Neuronal stem cell (in vitro differentiated cells): Measurements from ENCODE around the gene MAN2B1.
"Not testable (repeated sequence)": the region's sequence is repeated elsewhere in the genome, so short reads cannot be mapped to it uniquely, and the experiment has no call there.

Experiments
- DNase-seq: peaks from one replicate; pipeline ENCODE4 v3.0.0-alpha.2; 2013; ENCODE audit warnings: low spot score
- H2AFZ ChIP-seq: one replicate; pipeline ENCODE4 v1.6.1; 2013; ENCODE audit warnings: mild to moderate bottlenecking, low read length, inconsistent platforms
- H2AK5ac ChIP-seq: 2 replicates; pipeline ENCODE4 v1.6.1; 2013; ENCODE audit warnings: low read depth, mild to moderate bottlenecking, inconsistent platforms, low read length, moderate library complexity, mixed read lengths
- H2BK120ac ChIP-seq: 2 replicates; pipeline ENCODE4 v1.6.1; 2013; ENCODE audit warnings: low read depth, mild to moderate bottlenecking, inconsistent platforms, low read length, moderate library complexity, mixed read lengths
- H2BK12ac ChIP-seq: one replicate; pipeline ENCODE4 v1.6.1; 2013; ENCODE audit warnings: low read length, inconsistent platforms
- H2BK15ac ChIP-seq: 2 replicates; pipeline ENCODE4 v1.6.1; 2013; ENCODE audit warnings: mild to moderate bottlenecking, low read length, inconsistent platforms, mixed read lengths
- H2BK5ac ChIP-seq: one replicate; pipeline ENCODE4 v1.6.1; 2013; ENCODE audit warnings: inconsistent platforms, mild to moderate bottlenecking, low read length, moderate library complexity
- H3K14ac ChIP-seq: one replicate; pipeline ENCODE4 v1.6.1; 2013; ENCODE audit warnings: low read length, inconsistent platforms
- H3K18ac ChIP-seq: 2 replicates; pipeline ENCODE4 v1.6.1; 2013; ENCODE audit warnings: low read length, inconsistent platforms
- H3K23ac ChIP-seq: 2 replicates; pipeline ENCODE4 v1.6.1; 2013; ENCODE audit warnings: low read depth, mild to moderate bottlenecking, mixed read lengths, low read length, inconsistent platforms; ENCODE audit not compliant: poor library complexity
- H3K27ac ChIP-seq: replicated peaks from 3 replicates; pipeline ENCODE4 v1.5.1; 2013; ENCODE audit warnings: low read length, inconsistent platforms
- H3K27me3 ChIP-seq, 3 experiments: 2 replicates each; pipeline ENCODE4 v1.6.1; 2013; ENCODE audit warnings: low read length in 3 of 3, mild to moderate bottlenecking in 2 of 3, inconsistent platforms in 1 of 3, low read depth in 1 of 3, mixed read lengths in 1 of 3, moderate library complexity in 1 of 3; ENCODE audit not compliant: control insufficient read depth in 3 of 3, insufficient read depth in 3 of 3
- H3K36me3 ChIP-seq, 2 donors: replicated peaks in 1 of 2; 2 replicates each; pipeline ENCODE4 v1.6.1; 2013; ENCODE audit warnings: low read length in 2 of 2; ENCODE audit not compliant: control insufficient read depth in 2 of 2, insufficient read depth in 2 of 2
- H3K4ac ChIP-seq: 2 replicates; pipeline ENCODE4 v1.6.1; 2013; ENCODE audit warnings: inconsistent platforms, mild to moderate bottlenecking, low read length, moderate library complexity
- H3K4me1 ChIP-seq, 2 donors: 1 replicate in 1 of 2; 2 replicates in 1 of 2; pipeline ENCODE4 v1.6.1; 2013; ENCODE audit warnings: low read length in 2 of 2, low read depth in 1 of 2; ENCODE audit not compliant: control insufficient read depth in 2 of 2, insufficient read depth in 1 of 2
- H3K4me2 ChIP-seq: one replicate; pipeline ENCODE4 v1.6.1; 2013; ENCODE audit warnings: mild to moderate bottlenecking, low read length, inconsistent platforms; ENCODE audit not compliant: insufficient read depth, poor library complexity, severe bottlenecking
- H3K4me3 ChIP-seq, 2 donors: 2 replicates each; pipeline ENCODE4 v1.5.1; 2013; ENCODE audit warnings: low read length in 2 of 2, mild to moderate bottlenecking in 2 of 2, inconsistent platforms in 1 of 2, moderate library complexity in 1 of 2
- H3K79me1 ChIP-seq: one replicate; pipeline ENCODE4 v1.6.1; 2013; ENCODE audit warnings: low read depth, mild to moderate bottlenecking, inconsistent platforms, low read length, moderate library complexity
- H3K9ac ChIP-seq: one replicate; pipeline ENCODE4 v1.6.1; 2013; ENCODE audit warnings: mild to moderate bottlenecking, low read depth, low read length, inconsistent platforms; ENCODE audit not compliant: poor library complexity
- H3K9me3 ChIP-seq, 2 donors: replicated peaks in 1 of 2; 2 replicates each; pipeline versions ENCODE3 to v1.6.1; 2013; ENCODE audit warnings: low read length in 2 of 2, mild to moderate bottlenecking in 2 of 2, inconsistent platforms in 1 of 2, low read depth in 1 of 2, mixed read lengths in 1 of 2, moderate library complexity in 1 of 2; ENCODE audit not compliant: control insufficient read depth in 2 of 2, insufficient read depth in 1 of 2
- H4K8ac ChIP-seq: one replicate; pipeline ENCODE4 v1.6.1; 2013; ENCODE audit warnings: low read depth, mild to moderate bottlenecking, inconsistent platforms, low read length, moderate library complexity
- H4K91ac ChIP-seq: one replicate; pipeline ENCODE4 v1.6.1; 2013; ENCODE audit warnings: low read length, low read depth, mild to moderate bottlenecking, inconsistent platforms; ENCODE audit not compliant: poor library complexity
- WGBS, 2 donors: extraction: QIAGEN DNeasy Blood & Tissue Kit; methylation state at CpG; one replicate each; pipeline ENCODE4 v1.1.7; 2013; ENCODE audit warnings: missing lambda C conversion rate in 2 of 2, mixed read lengths in 1 of 2; ENCODE audit not compliant: insufficient read length in 2 of 2, insufficient replicate concordance in 1 of 2; ENCODE audit errors: extremely low coverage in 2 of 2; 5-methylcytosine and 5-hydroxymethylcytosine counted together

Gene MAN2B1

DNA sequence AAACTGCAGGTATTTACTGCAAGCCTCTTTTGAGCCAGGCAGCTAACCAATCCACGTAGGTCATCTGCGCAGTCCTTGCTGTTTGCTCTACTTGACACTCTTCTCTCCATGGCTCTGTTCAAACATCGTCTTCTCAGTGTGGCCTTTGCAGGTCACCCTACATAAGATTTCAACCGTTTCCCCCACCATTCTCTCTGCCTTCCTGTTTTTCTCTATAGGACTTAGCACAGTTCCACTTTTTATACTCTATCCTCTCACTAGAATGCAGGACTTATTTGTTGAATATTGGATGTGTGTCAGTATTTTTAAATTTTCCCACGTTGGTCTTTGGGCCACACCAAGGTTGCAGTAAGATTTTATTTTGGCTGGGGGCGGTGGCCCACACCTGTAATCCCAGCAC is 31.6 kb upstream of the MAN2B1 start:
- H3K4me3 ChIP-seq = no peak overlapping the region
- H3K4ac ChIP-seq = no peak overlapping the region
- no peak for DNase-seq
- H3K23ac ChIP-seq = no peak overlapping the region
- no peak overlapping the region for H3K14ac ChIP-seq
- peaks cover 3 to 5% of the 10 kb centered on the region in 2 donors for H3K4me1 ChIP-seq
- no peak overlapping the region for H3K9ac ChIP-seq
- H2BK15ac ChIP-seq = no peak overlapping the region
- H2BK5ac ChIP-seq = no peak overlapping the region
- no peak overlapping the region for H3K18ac ChIP-seq
- H3K9me3 ChIP-seq = no peaks in the 10 kb centered on the region
- H4K8ac ChIP-seq = no peak overlapping the region
- no peak overlapping the region for H2BK12ac ChIP-seq
- no peak overlapping the region for H3K27ac ChIP-seq
- H3K4me2 ChIP-seq = no peak overlapping the region
- H3K36me3 ChIP-seq = peaks cover 36 to 51% of the 10 kb centered on the region in 2 donors
- no CpG with 5 or more reads among the region's 6 CpGs for WGBS, 2 donors
- H3K79me1 ChIP-seq = peaks cover 8% of the 10 kb centered on the region
- no peak overlapping the region for H2AK5ac ChIP-seq
- no peak overlapping the region for H2BK120ac ChIP-seq
- no peak overlapping the region for H2AFZ ChIP-seq
- H4K91ac ChIP-seq = no peak overlapping the region
- H3K27me3 ChIP-seq = no peaks in the 10 kb centered on the region

DNA sequence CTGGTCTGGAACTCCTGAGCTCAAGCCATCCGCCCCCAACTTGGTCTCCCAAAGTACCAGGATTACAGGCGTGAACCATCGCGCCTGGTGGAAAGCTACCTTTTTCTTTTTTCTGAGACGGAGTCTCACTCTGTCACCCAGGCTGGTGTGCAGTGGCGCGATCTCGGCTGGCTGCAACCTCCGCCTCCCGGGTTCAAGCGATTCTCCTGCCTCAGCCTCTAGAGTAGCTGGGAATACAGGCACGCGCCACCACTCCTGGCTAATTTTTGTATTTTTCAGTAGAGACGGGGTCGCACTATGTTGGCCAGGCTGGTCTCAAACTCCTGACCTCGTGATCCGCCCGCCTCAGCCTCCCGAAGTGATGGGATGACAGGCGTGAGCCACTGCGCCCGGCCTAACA is 30.9 kb upstream of the MAN2B1 start:
- H3K27ac ChIP-seq, H3K9me3 ChIP-seq, H2BK12ac ChIP-seq, H2AK5ac ChIP-seq, H3K79me1 ChIP-seq, H4K8ac ChIP-seq, H3K4ac ChIP-seq, H2BK120ac ChIP-seq, H3K4me1 ChIP-seq, H2BK15ac ChIP-seq, H3K23ac ChIP-seq, H3K9ac ChIP-seq, H2AFZ ChIP-seq, H4K91ac ChIP-seq, H3K14ac ChIP-seq, H3K18ac ChIP-seq, H3K27me3 ChIP-seq, H2BK5ac ChIP-seq, H3K4me2 ChIP-seq, DNase-seq: not testable (repeated sequence)
- peak overlapping the region in 1 of 2 donors; percentile 99 for H3K4me3 ChIP-seq
- H3K36me3 ChIP-seq = peaks cover 33 to 44% of the 10 kb centered on the region in 2 donors
- no CpG with 5 or more reads among the region's 22 CpGs for WGBS, 2 donors

DNA sequence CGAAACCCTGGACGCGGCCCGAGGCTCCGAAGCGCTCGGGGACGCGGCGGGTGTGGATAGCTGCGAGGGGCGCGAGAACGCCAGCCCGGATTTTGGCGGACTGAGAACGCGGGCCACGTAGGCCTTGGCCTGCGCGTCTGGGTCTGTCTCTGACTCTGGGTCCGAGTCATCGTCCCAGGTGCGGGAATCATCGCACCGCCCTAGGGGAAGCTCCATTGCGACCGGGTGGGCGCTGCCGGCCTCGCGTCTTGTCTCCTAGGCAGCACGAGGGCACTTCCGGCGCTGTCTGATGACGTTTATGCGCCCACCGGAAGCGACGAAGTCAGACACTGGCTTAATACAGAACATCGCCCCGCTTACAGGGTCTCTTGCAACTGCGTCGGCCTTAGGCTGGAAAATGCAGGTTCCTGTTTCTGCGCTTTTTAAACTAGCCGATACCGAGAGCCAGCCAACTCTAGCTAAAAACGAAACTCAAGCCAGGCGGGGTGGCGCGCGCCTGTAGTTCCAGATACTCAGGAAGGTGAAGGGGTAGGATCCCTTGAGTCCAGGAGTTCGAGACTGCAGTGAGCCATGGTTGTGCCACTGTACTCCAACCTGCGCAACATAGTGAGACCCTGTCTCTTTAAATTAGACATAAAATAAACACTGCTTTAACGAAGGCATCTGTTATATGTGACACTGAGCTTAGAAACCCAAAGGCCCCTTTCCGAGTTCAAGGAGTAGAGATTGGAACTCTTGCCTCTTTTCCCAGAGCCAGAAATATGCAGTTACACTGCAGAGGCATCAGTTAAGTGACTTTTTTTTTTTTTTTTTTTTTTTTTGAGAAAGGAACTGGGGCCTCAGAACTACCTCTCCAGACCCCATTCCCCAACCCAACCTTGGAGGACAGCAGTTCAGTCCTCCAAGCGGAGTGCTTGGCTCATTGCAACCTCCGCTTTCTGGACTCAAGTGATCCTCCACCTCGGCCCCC is 30.1 kb upstream of the MAN2B1 start, which contains the start of gene FBXW9:
TSS of gene FBXW9 (minus strand) at position 266 of the 970 bp plus-strand sequence. CDS start at position 216, 50 bp downstream.
- Histone ChIP-seq H3K4ac (peak within 1 kb of the TSS; percentile 53), H2BK120ac (no peak within 1 kb of the TSS), H3K27me3 (no peaks in the 10 kb centered on the region), H3K14ac (peak within 1 kb of the TSS; percentile 47), H2AFZ (peak within 1 kb of the TSS; percentile 97), H3K36me3 (peaks cover 27 to 36% of the 10 kb centered on the region in 2 donors), H3K4me2 (peak within 1 kb of the TSS; percentile 98), H2BK12ac (no peak within 1 kb of the TSS), H3K27ac (peak within 1 kb of the TSS; percentile 86), H4K8ac (no peak within 1 kb of the TSS), H3K4me1 (peaks cover 3% of the 10 kb centered on the region in 2 donors), H2AK5ac (no peak within 1 kb of the TSS), H2BK15ac (no peak within 1 kb of the TSS), H4K91ac (no peak within 1 kb of the TSS), H3K79me1 (peaks cover 4% of the 10 kb centered on the region), H3K9ac (peak within 1 kb of the TSS; percentile 96), H3K18ac (peak within 1 kb of the TSS; percentile 76), H3K9me3 (no peaks in the 10 kb centered on the region), H3K23ac (peak within 1 kb of the TSS; percentile 83), H3K4me3 (peak within 1 kb of the TSS; percentile 80 to 99), H2BK5ac (peak within 1 kb of the TSS; percentile 96)
- peak; percentile 96 for DNase-seq
- no CpG with 5 or more reads among the region's 59 CpGs for WGBS, 2 donors

DNA sequence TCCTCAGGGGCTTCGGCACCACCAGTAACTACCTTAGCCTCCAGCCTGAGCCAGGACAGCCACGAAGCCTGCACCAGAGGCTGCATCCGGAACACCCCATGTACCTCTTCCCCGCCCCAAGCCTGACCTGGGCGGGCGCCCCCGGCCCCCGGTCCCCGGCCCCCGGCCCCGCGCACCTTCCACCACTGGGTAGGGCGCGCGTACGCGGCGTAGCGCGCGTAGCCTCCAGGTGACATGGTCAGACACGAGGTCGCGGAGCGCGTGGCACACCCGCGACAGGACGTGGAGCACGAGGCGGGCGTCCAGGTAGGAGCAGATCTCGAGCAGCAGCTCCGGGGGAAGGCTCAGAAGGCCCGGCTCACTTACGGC is 29.4 kb upstream of the MAN2B1 start:
- Histone ChIP-seq H3K23ac (peak overlapping the region; percentile 83), H3K14ac (peak overlapping the region; percentile 47), H3K4me1 (peaks cover 3% of the 10 kb centered on the region in 2 donors), H2BK5ac (peak overlapping the region; percentile 96), H3K27ac (no peak overlapping the region), H4K91ac (no peak overlapping the region), H3K79me1 (peaks cover 2% of the 10 kb centered on the region), H2AK5ac (no peak overlapping the region), H3K9me3 (no peaks in the 10 kb centered on the region), H3K4ac (peak overlapping the region; percentile 53), H3K9ac (peak overlapping the region; percentile 96), H3K18ac (peak overlapping the region; percentile 71), H2BK12ac (no peak overlapping the region), H3K36me3 (peaks cover 20 to 29% of the 10 kb centered on the region in 2 donors), H3K4me2 (peak overlapping the region; percentile 98), H4K8ac (no peak overlapping the region), H3K27me3 (no peaks in the 10 kb centered on the region), H2BK120ac (no peak overlapping the region), H2BK15ac (no peak overlapping the region), H2AFZ (peak overlapping the region; percentile 97), H3K4me3 (peak overlapping the region; percentile 80 to 99)
- DNase-seq = no peak
- no CpG with 5 or more reads among the region's 36 CpGs for WGBS, 2 donors
